GM12878 (cell line): Measurements from ENCODE around the gene PRADC1. TPM values are rescaled to one million over a fixed set of nuclear protein-coding genes. Genes with fewer than 3 reads are reported as not detected.

Experiments used
- BMI1 ChIP-seq: fragments of 450-650 bp; IDR thresholded peaks from 2 replicates; pipeline ENCODE4 v1.6.1; 2016; ENCODE audit warnings: mild to moderate bottlenecking, moderate library complexity, borderline replicate concordance
- CBX3 ChIP-seq: fragments of 200-600 bp; sonication (generic); IDR thresholded peaks from 2 replicates; pipeline ENCODE4 v1.6.1; 2016; ENCODE audit warnings: low read depth, borderline replicate concordance
- CBX5 ChIP-seq: sonication (generic); IDR thresholded peaks from 2 replicates; pipeline ENCODE4 v1.6.1; 2016; ENCODE audit warnings: low read depth, moderate library complexity, mild to moderate bottlenecking, inconsistent platforms
- CEBPB ChIP-seq, 2 experiments: fragments of 150-350 bp in 1 of 2; IDR thresholded peaks; 2 replicates each; pipeline ENCODE4 v1.6.1; 2012 to 2014; ENCODE audit warnings: low read depth in 2 of 2, low read length in 2 of 2, borderline replicate concordance in 1 of 2, inconsistent platforms in 1 of 2
- CHD2 ChIP-seq: IDR thresholded peaks from 2 replicates; pipeline ENCODE4 v1.6.1; 2011; ENCODE audit warnings: low read depth, low read length, improper control_type of control experiment, borderline replicate concordance
- CREB1 ChIP-seq: IDR thresholded peaks from 2 replicates; pipeline ENCODE4 v1.6.1; 2012; ENCODE audit warnings: low read depth, mild to moderate bottlenecking, inconsistent platforms
- EGR1 ChIP-seq, 2 experiments: IDR thresholded peaks; 1 replicate in 1 of 2; 2 replicates in 1 of 2; pipeline ENCODE4 v1.6.1; 2011 to 2012; ENCODE audit warnings: low read depth in 2 of 2, low read length in 2 of 2, borderline replicate concordance in 1 of 2, mild to moderate bottlenecking in 1 of 2, moderate library complexity in 1 of 2
- FOS ChIP-seq: IDR thresholded peaks from 3 replicates; pipeline ENCODE4 v1.6.1; 2011; ENCODE audit warnings: borderline replicate concordance; ENCODE audit not compliant: insufficient read length; ENCODE audit errors: extremely low read depth
- FOXK2 ChIP-seq: fragments of 450-650 bp; IDR thresholded peaks from 2 replicates; pipeline ENCODE4 v1.6.1; 2017; ENCODE audit warnings: mild to moderate bottlenecking, moderate library complexity
- KAT2A ChIP-seq: conservative IDR thresholded peaks from 2 replicates; pipeline ENCODE4 v1.6.1; 2011; ENCODE audit warnings: low read depth, low read length; ENCODE audit not compliant: control insufficient read depth
- KLF5 ChIP-seq: fragments of 450-650 bp; IDR thresholded peaks from 2 replicates; pipeline ENCODE4 v1.6.1; 2014; ENCODE audit warnings: mild to moderate bottlenecking; ENCODE audit not compliant: partially characterized antibody
- NBN ChIP-seq: fragments of 450-650 bp; IDR thresholded peaks from 2 replicates; pipeline ENCODE4 v1.6.1; 2016
- NFIC ChIP-seq: IDR thresholded peaks from 2 replicates; pipeline ENCODE4 v1.6.1; 2012; ENCODE audit warnings: low read depth, mild to moderate bottlenecking, inconsistent platforms, low read length, moderate library complexity
- NFYA ChIP-seq: IDR thresholded peaks from 2 replicates; pipeline ENCODE4 v1.6.1; 2011; ENCODE audit warnings: low read depth, mild to moderate bottlenecking, low read length, improper control_type of control experiment, borderline replicate concordance
- POLR2AphosphoS5 ChIP-seq: IDR thresholded peaks from 2 replicates; pipeline ENCODE4 v1.6.1; 2011; ENCODE audit warnings: mild to moderate bottlenecking, low read length, inconsistent platforms
- POU2F2 ChIP-seq: IDR thresholded peaks from 3 replicates; pipeline ENCODE4 v1.6.1; 2011; ENCODE audit warnings: low read depth, mild to moderate bottlenecking, low read length, borderline replicate concordance
- RFX5 ChIP-seq: IDR thresholded peaks from 2 replicates; pipeline ENCODE4 v1.6.1; 2011; ENCODE audit warnings: low read depth, low read length, improper control_type of control experiment
- SMC3 ChIP-seq: IDR thresholded peaks from 2 replicates; pipeline ENCODE4 v1.6.1; 2011; ENCODE audit warnings: low read length, improper control_type of control experiment, borderline replicate concordance
- TCF12 ChIP-seq: IDR thresholded peaks from 2 replicates; pipeline ENCODE4 v1.6.1; 2011; ENCODE audit warnings: low read depth, mild to moderate bottlenecking, low read length
- YY1 ChIP-seq: IDR thresholded peaks from 2 replicates; pipeline ENCODE4 v1.6.1; 2011; ENCODE audit warnings: low read depth, mild to moderate bottlenecking, low read length
- ZNF274 ChIP-seq: IDR thresholded peaks from one replicate; pipeline ENCODE4 v1.8.0; 2011; ENCODE audit not compliant: insufficient read length, insufficient read depth
- ZZZ3 ChIP-seq: IDR thresholded peaks from 2 replicates; pipeline ENCODE4 v1.6.1; 2011; ENCODE audit warnings: low read depth; ENCODE audit not compliant: control insufficient read depth, insufficient read length
- polyA plus RNA-seq, 11 experiments: library from polyadenylated mRNA; depleted of rRNA in 4 of 11; unstranded in 6 of 11; stranded (reverse) in 5 of 11; fragments of >200 nt; fragmentation: Nextera tagmentation in 4 of 11; fragmentation: Illumina TruSeq in 1 of 11; extraction: Ambion mirVana in 4 of 11; extraction: Trizol in 1 of 11; gene quantifications; 1 replicate in 1 of 11; 2 replicates in 10 of 11; pipeline versions ENCODE4 v1.2.1 to v1.2.3, GENCODE V29; 2011 to 2016; ENCODE audit warnings: inconsistent platforms in 2 of 11, missing spikeins in 2 of 11, low read depth in 1 of 11
- total RNA-seq, 4 experiments: library from RNA; depleted of rRNA in 3 of 4; stranded (reverse); fragments of >200 nt in 3 of 4; fragmentation: Illumina TruSeq in 1 of 4; extraction: Trizol in 1 of 4; gene quantifications; 2 replicates each; pipeline versions ENCODE4 v1.2.1 to v1.2.3, GENCODE V29; 2013 to 2021
- TF ChIP-seq, protein P1 (sequence below): IDR thresholded peaks from 2 replicates; pipeline ENCODE4 v1.6.1; 2011; ENCODE audit warnings: borderline replicate concordance, low read depth, mild to moderate bottlenecking, moderate library complexity, low read length; ENCODE audit not compliant: insufficient read depth, poor library complexity, severe bottlenecking
- TF ChIP-seq, protein P2 (sequence below): IDR thresholded peaks from 2 replicates; pipeline ENCODE4 v1.6.1; 2011; ENCODE audit warnings: mild to moderate bottlenecking, low read depth, low read length, moderate library complexity; ENCODE audit not compliant: insufficient replicate concordance
- TF ChIP-seq, protein P3 (sequence below): IDR thresholded peaks from 2 replicates; pipeline ENCODE4 v1.6.1; 2011; ENCODE audit warnings: low read depth, mild to moderate bottlenecking, low read length, moderate library complexity, borderline replicate concordance; ENCODE audit errors: extremely low read depth
- TF ChIP-seq, protein P4 (sequence below): fragments of 450-650 bp; conservative IDR thresholded peaks from 2 replicates; pipeline ENCODE4 v1.6.1; 2017; ENCODE audit warnings: mild to moderate bottlenecking, moderate library complexity

PRADC1 gene
- total and polyA plus RNA-seq, 10 of the 15 experiments (the other 5 are each of a cell fraction or from before 2014, with no cell fraction given), result 3.7 to 39.0 (median 13.8) TPM

DNA sequence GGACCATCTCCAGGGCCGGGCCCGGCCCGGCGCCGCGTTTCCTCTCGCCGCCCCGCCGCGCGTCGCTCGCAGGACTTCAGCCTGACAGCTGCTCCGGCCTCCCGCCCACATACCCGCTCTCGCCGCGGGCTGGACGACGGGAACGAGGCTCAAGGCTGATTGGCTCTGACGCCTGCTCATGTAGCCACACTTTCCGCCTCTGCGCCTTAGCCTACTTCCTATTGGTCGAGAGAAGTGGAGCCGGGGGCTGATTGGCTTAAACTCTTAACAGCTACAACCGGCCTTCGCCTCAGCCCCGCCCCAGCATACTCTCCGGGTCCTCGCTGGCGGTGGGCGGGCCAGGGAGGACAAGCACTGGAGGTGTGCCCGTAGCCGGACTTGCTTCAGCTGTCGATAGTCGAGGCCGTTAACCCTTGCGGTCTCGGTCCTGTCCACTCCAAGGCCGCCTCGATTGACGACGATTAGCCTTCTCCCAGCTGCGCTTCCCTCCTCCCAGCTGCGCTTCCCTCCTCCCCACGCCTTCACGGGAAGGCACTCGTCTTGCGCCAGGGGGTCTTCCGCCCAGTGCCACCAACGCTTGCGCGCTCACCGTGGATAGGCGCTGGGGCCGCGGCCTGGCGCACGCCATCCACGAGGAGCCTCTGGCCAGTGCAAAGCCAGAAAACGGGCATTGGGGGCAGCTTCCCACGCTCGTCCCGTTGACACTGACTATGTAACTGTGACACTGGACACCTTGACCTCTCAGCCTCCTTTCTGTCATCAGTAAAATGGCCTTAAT is at the start of gene PRADC1 (continued):
- TF ChIP-seq TCF12, result 0 out of 2 replicates have a peak, but pooled peaks have one; percentile 13
- peak; percentile 35; the same call in 1 of the 2 replicates for TF ChIP-seq POLR2AphosphoS5
- TF ChIP-seq CREB1, result peak; percentile 82
- no peak for TF ChIP-seq NFIC
- TF ChIP-seq, protein P1, sequence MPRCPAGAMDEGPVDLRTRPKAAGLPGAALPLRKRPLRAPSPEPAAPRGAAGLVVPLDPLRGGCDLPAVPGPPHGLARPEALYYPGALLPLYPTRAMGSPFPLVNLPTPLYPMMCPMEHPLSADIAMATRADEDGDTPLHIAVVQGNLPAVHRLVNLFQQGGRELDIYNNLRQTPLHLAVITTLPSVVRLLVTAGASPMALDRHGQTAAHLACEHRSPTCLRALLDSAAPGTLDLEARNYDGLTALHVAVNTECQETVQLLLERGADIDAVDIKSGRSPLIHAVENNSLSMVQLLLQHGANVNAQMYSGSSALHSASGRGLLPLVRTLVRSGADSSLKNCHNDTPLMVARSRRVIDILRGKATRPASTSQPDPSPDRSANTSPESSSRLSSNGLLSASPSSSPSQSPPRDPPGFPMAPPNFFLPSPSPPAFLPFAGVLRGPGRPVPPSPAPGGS, result no peak
- no peak for TF ChIP-seq CBX3
- TF ChIP-seq NBN, result no peak
- no peak for TF ChIP-seq ZZZ3
- TF ChIP-seq NFYA, result peak; percentile 33; the same call in 1 of the 2 replicates
- TF ChIP-seq YY1, result no peak; the same call in 1 of the 2 replicates
- TF ChIP-seq, protein P2, sequence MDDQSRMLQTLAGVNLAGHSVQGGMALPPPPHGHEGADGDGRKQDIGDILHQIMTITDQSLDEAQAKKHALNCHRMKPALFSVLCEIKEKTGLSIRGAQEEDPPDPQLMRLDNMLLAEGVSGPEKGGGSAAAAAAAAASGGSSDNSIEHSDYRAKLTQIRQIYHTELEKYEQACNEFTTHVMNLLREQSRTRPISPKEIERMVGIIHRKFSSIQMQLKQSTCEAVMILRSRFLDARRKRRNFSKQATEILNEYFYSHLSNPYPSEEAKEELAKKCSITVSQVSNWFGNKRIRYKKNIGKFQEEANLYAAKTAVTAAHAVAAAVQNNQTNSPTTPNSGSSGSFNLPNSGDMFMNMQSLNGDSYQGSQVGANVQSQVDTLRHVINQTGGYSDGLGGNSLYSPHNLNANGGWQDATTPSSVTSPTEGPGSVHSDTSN, result peak; percentile 96
- TF ChIP-seq FOS, result peak; percentile 97
- TF ChIP-seq, protein P3, sequence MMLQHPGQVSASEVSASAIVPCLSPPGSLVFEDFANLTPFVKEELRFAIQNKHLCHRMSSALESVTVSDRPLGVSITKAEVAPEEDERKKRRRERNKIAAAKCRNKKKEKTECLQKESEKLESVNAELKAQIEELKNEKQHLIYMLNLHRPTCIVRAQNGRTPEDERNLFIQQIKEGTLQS, result no peak
- TF ChIP-seq RFX5, result peak; percentile 83
- TF ChIP-seq KAT2A, result no peak
- no peak for TF ChIP-seq ZNF274
- TF ChIP-seq SMC3, result no peak
- TF ChIP-seq, protein P4, sequence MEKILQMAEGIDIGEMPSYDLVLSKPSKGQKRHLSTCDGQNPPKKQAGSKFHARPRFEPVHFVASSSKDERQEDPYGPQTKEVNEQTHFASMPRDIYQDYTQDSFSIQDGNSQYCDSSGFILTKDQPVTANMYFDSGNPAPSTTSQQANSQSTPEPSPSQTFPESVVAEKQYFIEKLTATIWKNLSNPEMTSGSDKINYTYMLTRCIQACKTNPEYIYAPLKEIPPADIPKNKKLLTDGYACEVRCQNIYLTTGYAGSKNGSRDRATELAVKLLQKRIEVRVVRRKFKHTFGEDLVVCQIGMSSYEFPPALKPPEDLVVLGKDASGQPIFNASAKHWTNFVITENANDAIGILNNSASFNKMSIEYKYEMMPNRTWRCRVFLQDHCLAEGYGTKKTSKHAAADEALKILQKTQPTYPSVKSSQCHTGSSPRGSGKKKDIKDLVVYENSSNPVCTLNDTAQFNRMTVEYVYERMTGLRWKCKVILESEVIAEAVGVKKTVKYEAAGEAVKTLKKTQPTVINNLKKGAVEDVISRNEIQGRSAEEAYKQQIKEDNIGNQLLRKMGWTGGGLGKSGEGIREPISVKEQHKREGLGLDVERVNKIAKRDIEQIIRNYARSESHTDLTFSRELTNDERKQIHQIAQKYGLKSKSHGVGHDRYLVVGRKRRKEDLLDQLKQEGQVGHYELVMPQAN, result no peak; the same call in 1 of the 2 replicates
- TF ChIP-seq BMI1, result no peak
- TF ChIP-seq FOXK2, result no peak; the same call in 1 of the 2 replicates
- TF ChIP-seq EGR1 (IDR thresholded peaks at IDR 0.05; ENCODE audit: borderline replicate concordance in 1 of 2, low read depth in 2 of 2, low read length in 2 of 2), result peak in 1 of 2 experiments; percentile 62; a peak in 1 of 3 replicates
- no peak for TF ChIP-seq CEBPB (IDR thresholded peaks at IDR 0.05; ENCODE audit: borderline replicate concordance in 1 of 2, low read depth in 2 of 2, low read length in 2 of 2)
- no peak for TF ChIP-seq CBX5
- peak; percentile 96 for TF ChIP-seq CHD2
- peak; percentile 84 for TF ChIP-seq KLF5
- no peak for TF ChIP-seq POU2F2
